Measurements from ENCODE around the gene CCNL2.
"Not testable (repeated sequence)": the region's sequence is repeated elsewhere in the genome, so short reads cannot be mapped to it uniquely, and the experiment has no call there.

CCNL2 gene

DNA sequence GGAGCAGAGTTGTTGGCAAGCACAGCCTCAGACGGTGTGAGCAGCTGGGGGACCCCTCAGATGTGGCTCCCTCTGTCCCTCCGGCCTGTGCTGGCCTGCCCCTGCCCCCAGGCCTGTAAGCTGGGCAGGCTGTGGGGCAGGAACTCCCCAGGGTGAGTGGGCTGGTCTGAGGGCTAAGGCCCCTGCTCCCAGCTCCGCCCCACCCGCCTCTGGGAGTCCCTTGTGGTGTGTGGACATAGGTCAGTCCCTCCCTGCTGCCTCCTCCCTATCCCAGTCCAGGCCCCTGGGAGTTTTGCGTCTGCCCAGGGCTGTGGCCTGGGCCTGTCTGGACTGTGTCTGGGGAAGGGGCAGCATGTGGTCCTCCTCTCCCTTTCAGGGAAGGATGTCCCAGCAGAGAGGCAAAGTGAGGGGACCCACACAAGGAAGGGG, 32.7 kb upstream of the CCNL2 start:
- TF ChIP-seq, protein P1, sequence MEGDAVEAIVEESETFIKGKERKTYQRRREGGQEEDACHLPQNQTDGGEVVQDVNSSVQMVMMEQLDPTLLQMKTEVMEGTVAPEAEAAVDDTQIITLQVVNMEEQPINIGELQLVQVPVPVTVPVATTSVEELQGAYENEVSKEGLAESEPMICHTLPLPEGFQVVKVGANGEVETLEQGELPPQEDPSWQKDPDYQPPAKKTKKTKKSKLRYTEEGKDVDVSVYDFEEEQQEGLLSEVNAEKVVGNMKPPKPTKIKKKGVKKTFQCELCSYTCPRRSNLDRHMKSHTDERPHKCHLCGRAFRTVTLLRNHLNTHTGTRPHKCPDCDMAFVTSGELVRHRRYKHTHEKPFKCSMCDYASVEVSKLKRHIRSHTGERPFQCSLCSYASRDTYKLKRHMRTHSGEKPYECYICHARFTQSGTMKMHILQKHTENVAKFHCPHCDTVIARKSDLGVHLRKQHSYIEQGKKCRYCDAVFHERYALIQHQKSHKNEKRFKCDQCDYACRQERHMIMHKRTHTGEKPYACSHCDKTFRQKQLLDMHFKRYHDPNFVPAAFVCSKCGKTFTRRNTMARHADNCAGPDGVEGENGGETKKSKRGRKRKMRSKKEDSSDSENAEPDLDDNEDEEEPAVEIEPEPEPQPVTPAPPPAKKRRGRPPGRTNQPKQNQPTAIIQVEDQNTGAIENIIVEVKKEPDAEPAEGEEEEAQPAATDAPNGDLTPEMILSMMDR (IDR thresholded peaks at IDR 0.05; ENCODE audit: low read depth, low read length, missing control alignments) = no peak
- no peak for DNase-seq (ENCODE audit: extremely low read depth, low read depth)
- H3K4me3 ChIP-seq (replicated peaks; ENCODE audit: low read depth, low read length) = no peak overlapping the region

GRCh38 chr1:1430992-1431844, 32.1 kb upstream of the CCNL2 start:
- no peak for DNase-seq (ENCODE audit: extremely low read depth, low read depth)
- TF ChIP-seq, protein P1 (IDR thresholded peaks at IDR 0.05; ENCODE audit: low read depth, low read length, missing control alignments) = no peak
- H3K4me3 ChIP-seq (replicated peaks; ENCODE audit: low read depth, low read length) = no peak overlapping the region

GRCh38 chr1:1430114-1430982, 31.2 kb upstream of the CCNL2 start:
- H3K4me3 ChIP-seq (replicated peaks; ENCODE audit: low read depth, low read length) = no peak overlapping the region

DNA sequence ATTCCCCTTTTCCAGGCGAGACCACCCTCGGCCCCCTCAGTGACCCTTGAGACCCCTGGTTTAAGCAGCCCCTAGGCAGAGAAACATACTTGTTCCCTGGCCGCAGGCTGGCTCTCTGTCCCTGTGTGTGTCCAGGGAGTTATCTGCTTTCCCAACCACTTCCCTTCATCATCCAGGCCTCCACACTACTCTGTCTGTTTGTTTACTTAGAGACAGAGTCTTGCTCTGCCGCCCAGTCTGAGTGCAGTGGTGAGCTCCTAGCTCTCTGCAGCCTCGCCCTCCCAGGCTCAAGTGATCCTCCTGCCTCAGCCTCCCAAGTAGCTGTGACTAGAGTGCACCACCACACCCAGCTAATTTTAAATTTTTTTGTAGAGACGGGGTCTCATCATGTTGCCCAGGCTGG, 30.5 kb upstream of the CCNL2 start:
- no peak for DNase-seq (ENCODE audit: extremely low read depth, low read depth)
- H3K4me3 ChIP-seq (replicated peaks; ENCODE audit: low read depth, low read length) = no peak overlapping the region
- TF ChIP-seq, protein P1 (IDR thresholded peaks at IDR 0.05; ENCODE audit: low read depth, low read length, missing control alignments) = no peak

More at GRCh38 chr1:1430114-1430982, 31.2 kb upstream of the CCNL2 start:
- TF ChIP-seq, protein P1 (IDR thresholded peaks at IDR 0.05; ENCODE audit: low read depth, low read length, missing control alignments) = no peak
- DNase-seq (ENCODE audit: extremely low read depth, low read depth) = no peak

- H3K4me3 ChIP-seq (replicated peaks; ENCODE audit: low read depth, low read length); DNase-seq (ENCODE audit: extremely low read depth, low read depth): not testable (repeated sequence)
Measured at GRCh38 chr1:1428967-1429366, 29.8 kb upstream of the CCNL2 start.

DNA sequence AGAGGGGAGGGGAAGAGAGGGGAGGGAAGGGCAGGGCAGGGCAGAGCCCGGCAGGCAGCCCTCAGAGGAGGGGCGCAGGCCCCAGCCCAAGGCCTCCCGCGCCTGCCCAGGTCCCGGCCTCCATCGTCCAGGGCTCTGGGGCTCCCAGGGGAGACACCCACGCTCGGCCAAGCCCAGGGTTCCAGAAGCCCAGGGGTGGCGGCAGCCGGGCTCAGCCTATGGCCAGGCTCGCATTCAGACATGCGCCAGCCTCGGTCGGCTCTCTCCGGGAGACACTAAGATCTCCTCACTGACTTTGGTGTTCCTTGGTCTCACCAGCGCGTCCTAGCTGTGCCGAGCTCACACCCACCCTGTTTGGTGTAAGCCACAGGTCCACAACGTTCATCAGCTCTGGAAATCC, 29.0 kb upstream of the CCNL2 start:
- H3K4me3 ChIP-seq (replicated peaks; ENCODE audit: low read depth, low read length) = no peak overlapping the region
- TF ChIP-seq, protein P1 (IDR thresholded peaks at IDR 0.05; ENCODE audit: low read depth, low read length, missing control alignments) = no peak
- no peak for DNase-seq (ENCODE audit: extremely low read depth, low read depth)

DNA sequence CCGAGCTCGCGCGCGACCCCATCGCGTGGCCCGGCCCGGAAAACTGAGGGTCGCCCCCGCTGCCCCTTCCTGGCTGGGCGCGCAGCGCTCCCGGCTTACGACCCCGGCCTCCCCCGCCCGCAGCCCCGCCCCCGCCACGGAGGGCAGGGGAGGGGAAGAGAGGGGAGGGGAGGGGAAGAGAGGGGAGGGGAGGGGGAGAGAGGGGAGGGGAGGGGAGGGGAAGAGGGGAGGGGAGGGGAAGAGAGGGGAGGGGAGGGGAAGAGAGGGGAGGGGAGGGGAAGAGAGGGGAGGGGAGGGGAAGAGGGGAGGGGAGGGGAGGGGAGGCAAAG, 28.6 kb upstream of the CCNL2 start:
- TF ChIP-seq, protein P1 (IDR thresholded peaks at IDR 0.05; ENCODE audit: low read depth, low read length, missing control alignments) = no peak
- no peak for DNase-seq (ENCODE audit: extremely low read depth, low read depth)
- no peak overlapping the region for H3K4me3 ChIP-seq (replicated peaks; ENCODE audit: low read depth, low read length)

Data from HFF-Myc (cell line).